NCI-H748 treated with DMSO at 0.1 percent for 48 hours (cell line): ENCODE results near the gene MYH16.
"Not testable (repeated sequence)": the region's sequence is repeated elsewhere in the genome, so short reads cannot be mapped to it uniquely, and the experiment has no call there.

Experiments
- DNase-seq: peaks from one replicate; lab custom pipeline; 2025; lab: John Stamatoyannopoulos, UW

Gene MYH16

GRCh38 chr7:99258501-99258900 lies 14.1 kb upstream of the MYH16 start:
- DNase-seq, result no peak

DNA sequence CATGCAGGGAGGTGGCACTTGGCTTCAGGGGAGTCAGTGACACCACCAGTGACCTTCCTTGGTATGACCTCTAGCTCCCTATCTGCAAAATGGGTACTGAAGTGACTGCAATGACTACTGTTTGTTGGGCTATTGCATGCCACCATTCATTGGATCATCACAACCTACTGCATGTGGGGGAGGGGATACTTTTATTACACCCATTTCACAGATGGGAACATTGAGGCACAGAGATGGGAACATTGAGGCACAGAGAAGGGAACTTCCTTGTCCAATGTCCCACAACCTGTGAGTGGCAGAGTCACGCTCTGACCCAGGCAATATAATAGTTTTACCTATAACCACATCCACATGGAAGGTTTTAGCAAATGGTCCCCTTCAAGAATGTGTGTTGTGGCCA lies 12.2 kb upstream of the MYH16 start:
- no peak for DNase-seq

- no peak for DNase-seq
These were observed 11.0 kb upstream of the MYH16 start for GRCh38 chr7:99261646-99262045.

DNA sequence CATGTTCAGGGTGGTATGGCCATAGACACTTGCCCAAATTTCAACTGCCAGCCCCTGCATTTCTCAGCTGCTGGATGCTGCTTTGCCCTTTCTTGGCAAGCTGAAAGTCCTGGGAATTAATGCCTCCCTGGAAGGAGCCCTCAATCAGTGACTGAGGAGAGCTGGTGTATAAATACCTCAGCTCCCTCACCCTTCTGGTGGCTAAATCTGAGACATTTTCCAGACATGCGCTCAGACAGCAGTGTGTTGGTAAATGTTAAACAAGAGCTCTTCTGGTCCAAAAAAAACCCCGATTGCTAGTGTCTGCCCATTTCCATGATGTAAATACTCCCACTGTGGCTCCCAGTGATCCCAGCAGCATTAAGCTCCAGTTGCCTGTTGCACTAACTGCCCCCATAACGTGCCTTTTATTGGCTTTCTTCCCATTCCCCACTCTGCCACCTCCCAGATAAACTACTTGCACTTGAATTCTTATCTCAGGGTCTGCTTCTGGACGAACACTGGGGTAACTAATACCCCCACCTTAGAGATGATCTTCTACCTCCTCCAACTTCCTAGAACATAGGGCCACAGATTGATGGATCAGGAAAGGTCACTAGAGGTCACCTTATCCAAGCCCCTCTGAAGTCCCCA lies 6.7 kb upstream of the MYH16 start:
- no peak for DNase-seq

DNA sequence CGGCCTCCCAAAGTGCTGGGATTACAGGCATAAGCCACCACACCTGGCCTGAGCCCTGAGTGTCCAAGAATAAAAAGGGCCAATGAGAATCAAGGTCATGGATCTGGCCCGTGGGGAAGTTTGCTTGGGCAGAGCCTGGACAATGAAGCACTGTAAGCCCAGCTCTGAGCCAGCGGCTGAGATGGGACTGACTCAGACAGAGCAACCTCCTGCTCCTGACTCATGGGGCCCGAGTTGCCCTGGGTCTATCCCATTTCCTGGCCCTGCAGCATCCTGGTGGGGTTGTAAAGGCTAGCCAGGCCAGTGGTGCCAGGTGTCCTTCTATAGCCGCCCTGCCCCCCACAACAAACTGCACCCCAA lies 5.2 kb upstream of the MYH16 start:
- no peak for DNase-seq

GRCh38 chr7:99267841-99268576 lies 4.6 kb upstream of the MYH16 start:
- DNase-seq, result no peak

- DNase-seq, result no peak
These were observed 4.1 kb upstream of the MYH16 start for GRCh38 chr7:99268577-99268908.

DNA sequence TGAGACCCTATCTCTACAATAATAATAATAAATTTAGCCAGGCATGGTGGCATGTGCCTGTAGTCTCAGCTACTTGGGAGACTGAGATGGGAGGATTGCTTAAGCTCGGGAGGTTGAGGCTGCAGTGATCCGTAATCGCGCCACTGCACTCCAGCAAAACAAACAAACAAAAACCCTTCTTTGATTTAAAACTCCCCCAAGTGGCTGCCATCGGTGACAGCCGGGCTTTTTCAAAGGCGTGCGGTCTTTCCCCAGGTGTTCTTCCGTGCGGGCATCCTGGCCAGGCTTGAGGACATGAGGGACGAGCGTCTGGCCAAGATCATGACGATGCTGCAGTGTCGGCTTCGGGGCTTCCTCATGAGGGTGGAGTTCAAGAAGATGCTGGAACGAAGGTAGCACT lies 1.9 kb upstream of the MYH16 start:
- DNase-seq, result no peak

DNA sequence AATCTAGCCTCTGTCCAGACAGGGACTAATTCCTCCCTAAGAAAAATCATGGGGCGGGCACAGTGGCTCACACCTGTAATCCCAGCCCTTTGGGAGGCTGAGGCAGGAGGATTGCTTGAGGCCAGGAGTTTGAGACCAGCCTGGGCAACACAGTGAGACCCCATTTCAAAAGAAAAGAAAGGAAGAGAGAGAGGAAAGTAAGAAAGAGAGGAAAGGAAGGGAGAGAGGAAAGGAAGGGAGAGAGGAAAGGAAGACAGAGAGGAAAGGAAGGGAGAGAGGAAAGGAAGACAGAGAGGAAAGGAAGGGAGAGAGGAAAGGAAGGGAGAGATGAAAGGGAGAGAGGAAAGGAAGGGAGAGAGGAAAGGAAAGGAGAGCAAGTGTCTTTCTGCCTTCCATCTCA lies 922 bp downstream of the MYH16 start:
- not testable (repeated sequence) for DNase-seq

GRCh38 chr7:99274908-99275307 lies 2.3 kb downstream of the MYH16 start:
- DNase-seq, result not testable (repeated sequence)

DNA sequence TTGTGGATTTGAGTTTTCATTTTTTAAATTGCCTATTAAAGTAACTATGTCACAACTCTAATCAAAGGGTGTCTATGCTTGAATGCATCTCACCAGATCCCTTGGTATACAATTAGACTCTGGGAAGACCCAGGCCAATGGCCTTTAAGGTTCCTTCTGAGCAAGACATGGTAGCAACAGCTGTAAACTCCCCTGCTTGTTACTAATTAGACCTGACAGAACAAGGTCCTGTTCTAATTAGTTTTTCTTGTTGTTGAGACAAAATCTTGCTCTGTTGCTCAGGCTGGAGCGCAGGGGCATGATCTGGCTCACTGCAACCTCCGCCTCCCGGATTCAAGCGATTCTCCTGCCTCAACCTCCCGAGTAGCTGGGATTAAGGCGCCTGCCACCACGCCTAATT lies 2.9 kb downstream of the MYH16 start:
- no peak for DNase-seq

DNA sequence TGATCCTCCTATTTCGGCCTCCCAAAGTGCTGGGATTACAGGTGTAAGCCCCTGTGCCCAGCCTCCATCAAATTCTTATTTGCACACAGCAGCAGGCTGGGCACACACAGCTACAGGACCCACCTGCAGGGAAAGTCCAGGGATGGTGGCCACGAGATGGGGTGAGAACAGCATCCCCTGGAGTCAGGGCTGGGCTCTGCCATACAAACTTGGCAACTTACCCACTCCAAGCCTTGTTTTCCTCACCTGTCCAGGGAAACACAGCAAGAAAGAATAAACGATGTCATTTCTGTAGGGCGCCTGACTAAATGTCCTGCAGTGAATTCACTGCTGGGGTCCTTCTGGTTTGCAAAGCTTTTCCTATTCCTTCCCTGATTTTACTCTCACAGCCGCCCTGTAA lies 5.5 kb downstream of the MYH16 start:
- no peak for DNase-seq

DNA sequence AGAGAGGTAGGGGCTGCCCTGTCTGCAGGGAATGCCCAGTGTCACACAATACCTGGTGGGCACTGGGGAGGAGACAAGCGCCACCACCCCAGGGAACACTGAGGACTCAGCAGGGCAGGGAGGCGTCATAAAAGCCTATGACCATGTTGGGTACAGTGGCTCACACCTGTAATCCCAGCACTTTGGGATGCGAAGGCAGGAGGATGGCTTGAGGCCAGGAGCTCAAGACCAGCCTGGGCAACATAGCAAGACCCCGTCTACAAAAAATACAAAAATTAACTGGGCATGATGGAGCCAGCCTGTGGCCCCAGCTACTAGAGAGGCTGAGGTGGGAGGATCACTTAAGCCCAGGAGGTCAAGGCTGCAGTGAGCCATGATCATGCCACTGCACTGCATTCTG lies 11.5 kb downstream of the MYH16 start:
- not testable (repeated sequence) for DNase-seq

GRCh38 chr7:99287779-99288534 lies 15.3 kb downstream of the MYH16 start:
- no peak for DNase-seq

DNA sequence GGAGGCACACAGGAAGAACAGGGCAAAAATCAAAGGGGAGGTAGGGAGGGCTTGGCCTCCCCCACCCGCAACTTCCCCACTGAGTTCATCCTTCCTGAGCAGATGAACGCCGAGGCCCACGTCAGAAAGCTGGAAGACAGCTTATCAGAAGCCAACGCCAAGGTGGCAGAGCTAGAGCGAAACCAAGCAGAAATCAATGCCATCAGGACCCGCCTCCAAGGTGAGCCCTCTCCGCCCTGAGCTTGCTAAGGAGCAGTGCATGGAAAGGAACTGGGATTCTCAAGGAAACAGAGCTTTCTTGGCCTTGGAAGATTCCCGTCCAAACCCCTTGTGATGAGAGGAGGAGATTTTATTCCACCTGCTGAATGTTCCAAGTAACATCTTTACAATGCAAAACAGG lies 16.5 kb downstream of the MYH16 start:
- no peak for DNase-seq

GRCh38 chr7:99290148-99290547 lies 17.5 kb downstream of the MYH16 start:
- not testable (repeated sequence) for DNase-seq

GRCh38 chr7:99290980-99291607 lies 18.5 kb downstream of the MYH16 start:
- peak; percentile 17 for DNase-seq

GRCh38 chr7:99292127-99292526 lies 19.5 kb downstream of the MYH16 start:
- no peak for DNase-seq

DNA sequence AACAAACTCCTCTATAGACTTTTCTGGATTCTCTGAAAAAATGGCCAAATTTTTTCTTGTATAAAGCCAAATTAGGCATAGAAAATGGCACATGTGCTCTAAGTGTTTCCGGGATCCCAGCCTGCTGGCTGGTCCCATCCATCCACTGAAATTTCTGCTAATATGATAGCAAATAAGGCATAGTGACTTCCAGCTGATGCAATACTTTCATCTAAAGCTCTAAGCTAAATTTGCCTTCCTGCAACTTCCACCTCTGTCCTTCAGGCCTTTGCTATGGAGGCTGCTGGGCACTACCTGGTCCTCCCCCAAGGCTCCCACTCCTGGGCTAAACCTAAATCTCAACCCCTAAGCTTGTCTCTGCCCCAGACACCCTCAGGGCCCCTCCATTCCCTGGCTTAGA lies 20.5 kb downstream of the MYH16 start:
- DNase-seq, result no peak

DNA sequence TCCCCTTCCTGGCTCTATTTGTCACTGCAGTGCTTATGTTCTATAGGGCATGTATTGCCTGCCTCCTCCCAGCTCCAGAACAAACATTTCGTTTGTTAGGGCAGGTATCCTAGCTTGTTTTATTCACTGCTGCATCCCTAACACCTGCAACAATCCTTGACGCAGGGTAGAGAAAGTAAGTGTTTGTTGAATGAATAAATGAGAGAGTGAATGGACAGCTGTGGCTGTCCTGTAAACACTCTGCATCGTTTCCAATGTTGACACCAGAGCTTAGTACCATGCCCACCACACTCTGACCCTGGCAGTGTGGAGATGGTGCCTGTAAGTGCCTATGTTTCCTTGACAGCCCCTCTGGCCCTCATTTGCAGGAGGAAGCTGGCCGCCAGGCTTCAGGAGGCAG lies 21.0 kb downstream of the MYH16 start:
- DNase-seq, result no peak

DNA sequence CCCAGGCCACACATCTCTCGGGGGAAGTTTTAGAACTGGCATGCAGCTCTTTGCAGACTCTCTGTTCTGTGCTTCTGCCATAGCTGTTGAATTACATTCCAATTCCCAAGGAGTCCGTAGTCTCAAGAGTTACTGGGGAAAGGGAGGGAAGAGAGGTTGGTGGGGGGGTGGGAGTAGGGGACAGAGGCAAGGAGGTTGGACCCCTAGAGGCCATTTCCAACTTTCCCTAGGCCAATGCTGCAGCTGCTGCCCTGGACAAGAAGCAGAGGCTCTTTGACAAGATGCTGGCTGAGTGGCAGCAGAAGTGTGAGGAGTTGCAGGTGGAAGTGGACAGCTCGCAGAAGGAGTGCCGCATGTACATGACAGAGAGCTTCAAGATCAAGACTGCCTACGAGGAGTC lies 23.8 kb downstream of the MYH16 start:
- DNase-seq, result no peak

GRCh38 chr7:99301496-99301895 lies 28.9 kb downstream of the MYH16 start:
- no peak for DNase-seq
